PC-9 (cell line): ENCODE results near the gene GNAO1.

Experiments used
- CTCF ChIP-seq: fragments of 200-600 bp; sonication (generic); conservative IDR thresholded peaks from 2 replicates; pipeline ENCODE4 v1.6.1; 2017; ENCODE audit warnings: mixed run types, antibody characterized with exemption, mild to moderate bottlenecking, moderate library complexity
- EZH2 ChIP-seq: fragments of 200-600 bp; sonication (generic); IDR thresholded peaks from 2 replicates; pipeline ENCODE4 v1.8.0; 2017; ENCODE audit warnings: antibody characterized with exemption, low read depth

- TF ChIP-seq CTCF (no peak; the same call in 1 of the 2 replicates), EZH2 (no peak)
These were observed 138.6 kb downstream of the GNAO1 start for GRCh38 chr16:56329887-56330286.
